ENCODE results near the gene LENEP.
A peak's percentile ranks its signal among the peaks of the same experiment; 100 is the strongest.

GRCh38 chr1:155001675-155002463, 8.5 kb downstream of the LENEP start:
- TF ChIP-seq CTCF (IDR thresholded peaks at IDR 0.05) (peak in 6 of 7 experiments; percentile 15 to 56 (median 28)), POLR2A (IDR thresholded peaks at IDR 0.05) (peak; percentile 60 to 91 (median 81))
